IMR-90 (cell line): ENCODE results near the gene SLC35E3. TPM values are rescaled to one million over a fixed set of nuclear protein-coding genes. Genes with fewer than 3 reads are reported as not detected.

Source experiments
- ATAC-seq: fragments of 200-7000 bp; cut with Tn5 transposase; 2 replicates; pipeline ENCODE4 v1.9.1; 2020; ENCODE audit warnings: low read depth, mild to moderate bottlenecking, moderate library complexity
- BruUV-seq: library from RNA; stranded (reverse); fragments of 400-500 nt; replicated peaks from 2 replicates; lab custom pipeline; 2021; lab: Mats Ljungman, UMichigan
- CTCF ChIA-PET: fragments of 300-600 bp; formaldehyde crosslinking; extraction: SDS; loops from one replicate; lab custom pipeline; 2021; ENCODE audit warnings: antibody characterized with exemption; lab: Yijun Ruan, JAX
- POLR2A ChIA-PET: fragments of 300-600 bp; sonication (Branson Sonifier 250); formaldehyde crosslinking; loops from one replicate; lab custom pipeline; 2022; ENCODE audit warnings: antibody characterized with exemption; ENCODE audit not compliant: unreplicated experiment; lab: Charles Lee
- DNase-seq: peaks from one replicate; pipeline ENCODE4 v3.0.0; 2013
- H2AFZ ChIP-seq: replicated peaks from 2 replicates; pipeline ENCODE3; 2013; ENCODE audit warnings: low read length, mild to moderate bottlenecking; ENCODE audit not compliant: poor library complexity
- H2AK5ac ChIP-seq: 2 replicates; pipeline ENCODE4 v1.6.1; 2013; ENCODE audit warnings: low read depth, low read length, inconsistent platforms
- H2AK9ac ChIP-seq: replicated peaks from 2 replicates; pipeline ENCODE3; 2013; ENCODE audit warnings: mild to moderate bottlenecking, low read depth, low read length, moderate library complexity; ENCODE audit not compliant: poor library complexity
- H2BK120ac ChIP-seq: 2 replicates; pipeline ENCODE4 v1.6.1; 2013; ENCODE audit warnings: low read depth, low read length, inconsistent platforms
- H2BK15ac ChIP-seq: 3 replicates; pipeline ENCODE4 v1.6.1; 2013; ENCODE audit warnings: low read depth, low read length, inconsistent platforms
- H2BK20ac ChIP-seq: 2 replicates; pipeline ENCODE4 v1.6.1; 2013; ENCODE audit warnings: low read depth, mild to moderate bottlenecking, inconsistent platforms, low read length, moderate library complexity
- H2BK5ac ChIP-seq: 2 replicates; pipeline ENCODE4 v1.6.1; 2013; ENCODE audit warnings: mild to moderate bottlenecking, low read depth, low read length, inconsistent platforms; ENCODE audit not compliant: poor library complexity, severe bottlenecking
- H3K14ac ChIP-seq: replicated peaks from 2 replicates; pipeline ENCODE4 v1.6.1; 2013; ENCODE audit warnings: low read depth, low read length, inconsistent platforms
- H3K18ac ChIP-seq: 2 replicates; pipeline ENCODE4 v1.6.1; 2013; ENCODE audit warnings: low read depth, low read length, control low read depth
- H3K23ac ChIP-seq: 2 replicates; pipeline ENCODE4 v1.6.1; 2013; ENCODE audit warnings: low read depth, low read length, inconsistent platforms
- H3K27ac ChIP-seq: 2 replicates; pipeline ENCODE4 v1.5.1; 2013; ENCODE audit warnings: mild to moderate bottlenecking, control low read depth, low read length; ENCODE audit not compliant: insufficient read depth
- H3K27me3 ChIP-seq: 2 replicates; pipeline ENCODE4 v1.6.1; 2013; ENCODE audit warnings: low read length; ENCODE audit not compliant: control insufficient read depth, insufficient read depth
- H3K36me3 ChIP-seq: 2 replicates; pipeline ENCODE4 v1.6.1; 2013; ENCODE audit warnings: low read length, mixed read lengths; ENCODE audit not compliant: control insufficient read depth, insufficient read depth
- H3K4ac ChIP-seq: 2 replicates; pipeline ENCODE4 v1.6.1; 2013; ENCODE audit warnings: low read depth, low read length, inconsistent platforms
- H3K4me1 ChIP-seq: 2 replicates; pipeline ENCODE4 v1.6.1; 2013; ENCODE audit warnings: low read length, mixed read lengths; ENCODE audit not compliant: control insufficient read depth, insufficient read depth
- H3K4me2 ChIP-seq: 2 replicates; pipeline ENCODE4 v1.6.1; 2013; ENCODE audit warnings: low read depth, mild to moderate bottlenecking, control low read depth, low read length, moderate library complexity
- H3K4me3 ChIP-seq: 2 replicates; pipeline ENCODE4 v1.5.1; 2013; ENCODE audit warnings: low read depth, mild to moderate bottlenecking, control low read depth, low read length, moderate library complexity; ENCODE audit not compliant: insufficient read depth
- H3K56ac ChIP-seq: 2 replicates; pipeline ENCODE4 v1.6.1; 2013; ENCODE audit warnings: low read length, inconsistent platforms; ENCODE audit not compliant: insufficient read depth; ENCODE audit errors: extremely low read depth
- H3K79me1 ChIP-seq, 2 experiments: 2 replicates each; pipeline ENCODE4 v1.6.1; 2013; ENCODE audit warnings: low read length in 2 of 2, inconsistent platforms in 1 of 2, low read depth in 1 of 2
- H3K9ac ChIP-seq: 2 replicates; pipeline ENCODE4 v1.6.1; 2013; ENCODE audit warnings: low read depth, low read length, control low read depth
- H3K9me1 ChIP-seq: 2 replicates; pipeline ENCODE4 v1.6.1; 2013; ENCODE audit warnings: low read length, inconsistent platforms; ENCODE audit not compliant: insufficient read depth
- H3K9me3 ChIP-seq: 2 replicates; pipeline ENCODE4 v1.6.1; 2013; ENCODE audit warnings: low read length; ENCODE audit not compliant: control insufficient read depth, insufficient read depth
- H4K20me1 ChIP-seq: 2 replicates; pipeline ENCODE4 v1.6.1; 2013; ENCODE audit warnings: low read length, inconsistent platforms; ENCODE audit not compliant: insufficient read depth
- H4K5ac ChIP-seq: 2 replicates; pipeline ENCODE4 v1.6.1; 2013; ENCODE audit warnings: mild to moderate bottlenecking, low read depth, low read length, control low read depth
- H4K8ac ChIP-seq, 2 experiments: 2 replicates each; pipeline ENCODE4 v1.6.1; 2013; ENCODE audit warnings: low read depth in 2 of 2, low read length in 2 of 2, control low read depth in 1 of 2, inconsistent platforms in 1 of 2
- H4K91ac ChIP-seq: 2 replicates; pipeline ENCODE4 v1.6.1; 2013; ENCODE audit warnings: low read depth, low read length, inconsistent platforms; ENCODE audit not compliant: insufficient read depth
- FOS ChIP-seq: fragments of 150-350 bp; IDR thresholded peaks from 2 replicates; pipeline ENCODE4 v1.6.1; 2016; ENCODE audit warnings: low read depth, low read length
- MAZ ChIP-seq: IDR thresholded peaks from 2 replicates; pipeline ENCODE4 v1.6.1; 2012; ENCODE audit warnings: low read depth, mild to moderate bottlenecking, low read length, improper control_type of control experiment, moderate library complexity, borderline replicate concordance
- MXI1 ChIP-seq: IDR thresholded peaks from 2 replicates; pipeline ENCODE4 v1.6.1; 2012; ENCODE audit warnings: low read depth, mild to moderate bottlenecking, low read length, moderate library complexity, borderline replicate concordance
- NFE2L2 ChIP-seq: fragments of 150-350 bp; IDR thresholded peaks from 2 replicates; pipeline ENCODE4 v1.6.1; 2016; ENCODE audit warnings: low read depth, mild to moderate bottlenecking, low read length
- RAD21 ChIP-seq: IDR thresholded peaks from 2 replicates; pipeline ENCODE4 v1.6.1; 2012; ENCODE audit warnings: low read length, improper control_type of control experiment
- RCOR1 ChIP-seq: IDR thresholded peaks from 2 replicates; pipeline ENCODE4 v1.6.1; 2012; ENCODE audit warnings: mild to moderate bottlenecking, low read length, improper control_type of control experiment; ENCODE audit not compliant: insufficient replicate concordance
- SMC3 ChIP-seq: fragments of 150-350 bp; IDR thresholded peaks from 2 replicates; pipeline ENCODE4 v1.6.1; 2016; ENCODE audit warnings: low read depth, mild to moderate bottlenecking, antibody characterized with exemption, low read length, moderate library complexity
- WGBS, 2 experiments: methylation state at CpG; one replicate each; pipeline versions ENCODE4 v1.1.5 to v1.1.7; 2013; ENCODE audit warnings: missing lambda C conversion rate in 2 of 2; ENCODE audit not compliant: insufficient read length in 1 of 2; ENCODE audit errors: extremely low coverage in 2 of 2; 5-methylcytosine and 5-hydroxymethylcytosine counted together
- dilution Hi-C: fragments of 300-500 bp; cut with HindIII; formaldehyde crosslinking; loops from one replicate; pipeline ENCODE4 v1.14.3; 2018; ENCODE audit warnings: low sequenced_read_pairs; ENCODE audit not compliant: unreplicated experiment
- in situ Hi-C: fragments of 300-500 bp; cut with MboI; formaldehyde crosslinking; loops from 3 replicates; pipeline ENCODE4 v1.14.3; 2019; ENCODE audit warnings: low sequenced_read_pairs, inconsistent platforms, mixed read lengths
- intact Hi-C: fragments of 100-400 bp; cut with micrococcal nuclease; formaldehyde crosslinking; loops from 2 replicates; pipeline ENCODE4 v1.10.0; 2022
- polyA plus RNA-seq, 3 experiments: library from polyadenylated mRNA; depleted of rRNA; stranded (reverse); fragments of >200 nt; gene quantifications; 2 replicates each; pipeline ENCODE4 v1.2.3, GENCODE V29; 2012; ENCODE audit warnings: low replicate concordance in 1 of 3
- total RNA-seq: library from RNA; depleted of rRNA; stranded (reverse); fragments of >200 nt; gene quantifications from 2 replicates; pipeline ENCODE4 v1.2.3, GENCODE V29; 2012

Gene SLC35E3
- total and polyA plus RNA-seq, 2 of the 4 experiments (the other 2 are of a cell fraction) = 3.6 to 5.1 TPM

GRCh38 chr12:68785823-68786222 is 39.8 kb downstream of the SLC35E3 start:
- peaks cover 6% of the 10 kb centered on the region for H3K4me1 ChIP-seq
- H3K4me3 ChIP-seq = no peak overlapping the region
- no peak overlapping the region for H3K56ac ChIP-seq
- DNase-seq (no peak), ATAC-seq (no peak)
- intact Hi-C loops = loop anchor here (5.0 kb wide), 1 partner anchor 39 kb away; the partner anchor contains the start of gene SLC35E3
- no peak overlapping the region for H3K9ac ChIP-seq
- no peak overlapping the region for H2AK5ac ChIP-seq
- H3K4ac ChIP-seq = no peak overlapping the region
- no TSS peak for BruUV-seq
- H3K9me1 ChIP-seq = no peaks in the 10 kb centered on the region
- WGBS, 2 experiments = no CpG with 5 or more reads among the region's 5 CpGs
- ChIA-PET CTCF (no interaction called here), POLR2A (no interaction called here)
- in situ Hi-C loops = no loop called here
- H2BK120ac ChIP-seq = no peak overlapping the region
- no peaks in the 10 kb centered on the region for H3K36me3 ChIP-seq
- no peak overlapping the region for H3K4me2 ChIP-seq
- H4K5ac ChIP-seq = no peak overlapping the region
- H3K14ac ChIP-seq = no peak overlapping the region
- TF ChIP-seq NFE2L2 (no peak), MXI1 (no peak), RCOR1 (no peak), SMC3 (no peak), FOS (no peak), MAZ (no peak), RAD21 (no peak)
- dilution Hi-C loops = no loop called here
- no peak overlapping the region for H2BK5ac ChIP-seq
- no peak overlapping the region for H2BK20ac ChIP-seq
- H3K18ac ChIP-seq = no peak overlapping the region
- H2AK9ac ChIP-seq = no peak overlapping the region
- H4K91ac ChIP-seq = no peak overlapping the region
- H3K23ac ChIP-seq = no peak overlapping the region
- no peaks in the 10 kb centered on the region for H3K79me1 ChIP-seq
- no peaks in the 10 kb centered on the region for H4K20me1 ChIP-seq
- no peak overlapping the region for H2AFZ ChIP-seq
- H3K27me3 ChIP-seq = no peaks in the 10 kb centered on the region
- H2BK15ac ChIP-seq = no peak overlapping the region
- H3K9me3 ChIP-seq = no peaks in the 10 kb centered on the region
- H4K8ac ChIP-seq = no peak overlapping the region
- H3K27ac ChIP-seq = no peak overlapping the region
